Colon (tissue), 2 donors: ENCODE measurements around the gene FBH1.
"Not testable (repeated sequence)": the region's sequence is repeated elsewhere in the genome, so short reads cannot be mapped to it uniquely, and the experiment has no call there.

Experiments
- FAIRE-seq: peaks from 2 replicates; lab custom pipeline; 2012; peaks lifted over from hg19 to GRCh38; lab: Jason Lieb, UNC
- donor health status: control.
- donor health status: control.

Gene FBH1

GRCh38 chr10:5876181-5876768 is 13.8 kb upstream of the FBH1 start:
- no peak for FAIRE-seq

GRCh38 chr10:5877041-5877440 is 13.0 kb upstream of the FBH1 start:
- FAIRE-seq, result not testable (repeated sequence)

GRCh38 chr10:5882961-5883360 is 7.1 kb upstream of the FBH1 start:
- no peak for FAIRE-seq

GRCh38 chr10:5885619-5886018 is 4.4 kb upstream of the FBH1 start:
- FAIRE-seq, result no peak

GRCh38 chr10:5887029-5887428 is 3.0 kb upstream of the FBH1 start:
- FAIRE-seq, result no peak

GRCh38 chr10:5887641-5888040 is 2.4 kb upstream of the FBH1 start:
- no peak for FAIRE-seq

- no peak for FAIRE-seq
Observed at GRCh38 chr10:5888351-5888750, 1.7 kb upstream of the FBH1 start.

GRCh38 chr10:5888843-5889623 is 1.0 kb upstream of the FBH1 start:
- FAIRE-seq, result no peak

- FAIRE-seq, result no peak
Observed at GRCh38 chr10:5890452-5890915, 441 bp downstream of the FBH1 start.

- no peak for FAIRE-seq
Observed at GRCh38 chr10:5891009-5891408, 966 bp downstream of the FBH1 start.

GRCh38 chr10:5892007-5892406 is 2.0 kb downstream of the FBH1 start:
- FAIRE-seq, result no peak

- no peak for FAIRE-seq
Observed at GRCh38 chr10:5893321-5893720, 3.3 kb downstream of the FBH1 start.

- no peak for FAIRE-seq
Observed at GRCh38 chr10:5894403-5894802, 4.4 kb downstream of the FBH1 start.

- no peak for FAIRE-seq
Observed at GRCh38 chr10:5894873-5895272, 4.8 kb downstream of the FBH1 start.

GRCh38 chr10:5895365-5895764 is 5.3 kb downstream of the FBH1 start:
- no peak for FAIRE-seq

GRCh38 chr10:5895804-5896203 is 5.8 kb downstream of the FBH1 start:
- FAIRE-seq, result no peak

GRCh38 chr10:5896208-5897052 is 6.4 kb downstream of the FBH1 start:
- no peak for FAIRE-seq

GRCh38 chr10:5897053-5897340 is 7.0 kb downstream of the FBH1 start:
- FAIRE-seq, result no peak

- no peak for FAIRE-seq
Observed at GRCh38 chr10:5897504-5897903, 7.5 kb downstream of the FBH1 start.

- no peak for FAIRE-seq
Observed at GRCh38 chr10:5898163-5898562, 8.1 kb downstream of the FBH1 start.

- FAIRE-seq, result no peak
Observed at GRCh38 chr10:5900247-5900646, 10.2 kb downstream of the FBH1 start.

- FAIRE-seq, result no peak
Observed at GRCh38 chr10:5902511-5903274, 12.7 kb downstream of the FBH1 start.
